Adipose tissue (tissue), 3 donors: Measurements from ENCODE around the gene RABL6. TPM values are rescaled to one million over a fixed set of nuclear protein-coding genes. Genes with fewer than 3 reads are reported as not detected.

Experiments
- H3K27ac ChIP-seq: one replicate; pipeline ENCODE4 v1.5.1; 2013; ENCODE audit warnings: low read depth, low read length
- WGBS, 3 donors: extraction: QIAGEN DNeasy Blood & Tissue Kit; methylation state at CpG; one replicate each; pipeline ENCODE4 v1.1.7; 2013; 5-methylcytosine and 5-hydroxymethylcytosine counted together
- polyA plus RNA-seq, 3 donors: library from polyadenylated mRNA; stranded (reverse); fragments of 200-250 nt; gene quantifications; one replicate each; pipeline ENCODE4 v1.2.3, GENCODE V29; 2013
- donor health status: healthy with polysubstance abuse.
- donor health status: Bipolar disorder and iron deficiency.
- donor health status: healthy.

The RABL6 gene
- polyA plus RNA-seq, 3 donors = 51.5 to 55.7 (median 54.4) TPM

DNA sequence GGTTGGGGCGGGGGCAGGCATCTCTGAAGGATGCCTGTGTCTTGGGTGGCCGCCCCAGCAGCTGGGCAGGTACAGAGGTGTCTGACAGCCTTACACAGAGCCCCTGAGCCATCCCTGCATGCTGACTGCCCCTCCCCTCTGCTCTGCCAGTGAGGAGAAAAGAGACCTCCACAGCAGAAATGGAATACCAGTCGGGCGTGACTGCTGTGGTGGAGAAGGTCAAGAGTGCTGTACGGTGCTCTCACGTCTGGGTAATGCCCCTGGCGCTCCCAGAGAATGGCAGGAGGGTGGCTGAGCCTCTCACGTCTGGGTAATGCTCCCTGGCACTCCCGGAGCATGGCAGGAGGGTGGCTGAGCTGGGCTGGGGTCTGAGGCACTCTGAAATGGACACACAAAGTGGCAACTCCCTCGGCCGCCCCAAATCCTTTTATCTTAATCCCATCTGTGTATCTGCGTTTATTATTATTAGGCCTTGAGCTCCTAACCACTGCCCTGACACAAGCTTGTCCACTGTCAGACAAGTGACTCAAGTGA is 2.5 kb upstream of the RABL6 start:
- 91 to 93% (median 92%) methylated on average over 12 of the region's 12 CpGs for WGBS, 3 donors

DNA sequence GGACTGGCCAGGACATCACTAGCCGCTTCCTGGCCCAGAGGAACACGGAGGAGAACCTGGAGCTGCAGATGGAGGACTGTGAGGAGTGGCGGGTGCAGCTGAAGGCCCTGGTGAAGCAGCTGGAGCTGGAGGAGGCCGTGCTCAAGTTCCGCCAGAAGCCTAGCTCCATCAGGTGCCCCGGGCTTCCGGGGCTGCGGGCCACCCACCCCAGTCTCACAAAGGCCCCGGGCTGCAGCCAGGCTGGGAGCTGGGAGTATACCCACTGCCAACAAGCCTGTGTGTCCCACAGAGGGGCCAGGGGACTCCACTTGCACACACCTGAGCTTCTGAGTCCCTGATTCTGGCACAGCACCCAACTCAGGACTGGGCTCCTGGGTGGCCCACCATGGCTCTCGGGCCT is 1.7 kb upstream of the RABL6 start:
- H3K27ac ChIP-seq = no peak overlapping the region
- 95 to 97% (median 95%) methylated on average over 10 of the region's 10 CpGs for WGBS, 3 donors

More for the DNA sequence above, 2.5 kb upstream of the RABL6 start:
- no peak overlapping the region for H3K27ac ChIP-seq

DNA sequence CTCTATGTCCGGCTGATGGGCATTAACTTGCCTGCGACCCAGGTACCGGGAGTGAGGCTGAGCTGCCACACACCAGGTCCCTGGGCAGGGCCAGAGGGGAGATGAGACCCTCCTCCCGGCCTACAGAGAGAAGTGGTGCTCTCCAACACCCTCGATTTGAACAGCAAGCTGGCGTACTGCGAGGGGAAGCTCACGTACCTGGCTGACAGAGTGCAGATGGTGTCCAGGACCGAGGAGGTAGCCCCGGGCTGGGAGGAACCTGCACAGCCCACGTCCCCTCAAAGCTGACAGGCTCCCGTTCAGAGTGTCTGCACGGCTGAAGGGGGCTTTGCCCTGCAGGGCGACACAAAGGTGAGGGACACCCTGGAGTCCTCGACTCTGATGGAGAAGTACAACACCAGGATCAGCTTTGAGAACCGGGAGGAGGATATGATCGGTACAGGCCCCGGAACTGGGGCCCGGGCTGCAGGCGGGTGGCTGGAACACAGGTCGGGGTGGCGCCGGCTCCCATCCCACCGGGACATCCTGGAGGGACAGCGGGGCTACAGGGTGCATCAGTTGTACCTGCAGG is 1.0 kb upstream of the RABL6 start:
- 66 to 74% (median 72%) methylated on average over 25 of the region's 25 CpGs for WGBS, 3 donors
- H3K27ac ChIP-seq = no peak overlapping the region

DNA sequence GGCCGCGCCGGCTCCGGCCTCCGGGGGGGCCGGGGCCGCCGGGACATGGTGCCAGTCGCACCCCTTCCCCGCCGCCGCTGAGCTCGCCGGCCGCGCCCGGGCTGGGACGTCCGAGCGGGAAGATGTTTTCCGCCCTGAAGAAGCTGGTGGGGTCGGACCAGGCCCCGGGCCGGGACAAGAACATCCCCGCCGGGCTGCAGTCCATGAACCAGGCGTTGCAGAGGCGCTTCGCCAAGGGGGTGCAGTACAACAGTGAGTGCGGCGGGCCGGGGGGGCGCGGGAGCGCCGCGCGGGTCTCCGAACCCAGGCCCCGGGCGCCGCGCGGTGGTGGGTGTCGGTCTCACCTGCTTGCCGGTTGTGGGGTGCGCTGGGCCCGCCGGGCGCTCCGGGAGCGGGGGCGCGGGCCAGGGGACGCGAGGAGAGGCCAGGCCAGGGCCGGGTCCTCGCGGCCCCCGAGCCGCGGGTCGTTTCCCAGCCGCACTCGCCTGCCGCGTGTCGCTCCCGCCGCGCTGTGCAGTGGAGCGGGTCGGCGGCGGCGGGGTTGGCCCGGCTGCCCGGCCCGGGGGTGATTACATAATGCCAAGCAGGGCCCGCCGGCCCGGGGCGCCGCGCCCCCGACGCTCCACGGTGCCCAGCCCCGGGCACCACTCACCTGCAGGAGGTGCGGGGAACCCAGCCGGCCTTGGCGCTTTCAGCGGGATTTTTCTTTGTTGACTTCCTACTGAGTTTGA is 492 bp downstream of the RABL6 start:
- 0 to 1% (median 0%) methylated on average over 70 to 93 of the region's 93 CpGs for WGBS, 3 donors
- H3K27ac ChIP-seq = no peak overlapping the region

DNA sequence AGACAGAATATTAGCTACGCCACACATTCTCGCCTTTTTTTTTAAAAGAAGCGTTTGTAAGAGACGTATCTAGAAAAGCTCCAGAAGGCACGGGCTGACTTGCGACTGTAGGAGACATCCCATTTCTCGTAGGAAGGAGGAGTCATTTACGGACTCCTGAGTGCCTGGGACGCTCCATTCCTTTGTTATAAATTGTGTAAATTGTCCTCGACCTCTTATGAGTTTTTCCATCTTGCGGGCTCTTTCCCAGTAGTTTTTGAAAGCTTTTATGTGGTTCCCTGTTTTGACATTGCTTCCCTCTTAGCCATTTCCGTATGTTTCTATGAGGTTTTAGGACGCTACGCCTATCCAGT is 1.0 kb downstream of the RABL6 start:
- H3K27ac ChIP-seq = no peak overlapping the region
- 4% methylated on average over 14 of the region's 14 CpGs for WGBS, 3 donors

DNA sequence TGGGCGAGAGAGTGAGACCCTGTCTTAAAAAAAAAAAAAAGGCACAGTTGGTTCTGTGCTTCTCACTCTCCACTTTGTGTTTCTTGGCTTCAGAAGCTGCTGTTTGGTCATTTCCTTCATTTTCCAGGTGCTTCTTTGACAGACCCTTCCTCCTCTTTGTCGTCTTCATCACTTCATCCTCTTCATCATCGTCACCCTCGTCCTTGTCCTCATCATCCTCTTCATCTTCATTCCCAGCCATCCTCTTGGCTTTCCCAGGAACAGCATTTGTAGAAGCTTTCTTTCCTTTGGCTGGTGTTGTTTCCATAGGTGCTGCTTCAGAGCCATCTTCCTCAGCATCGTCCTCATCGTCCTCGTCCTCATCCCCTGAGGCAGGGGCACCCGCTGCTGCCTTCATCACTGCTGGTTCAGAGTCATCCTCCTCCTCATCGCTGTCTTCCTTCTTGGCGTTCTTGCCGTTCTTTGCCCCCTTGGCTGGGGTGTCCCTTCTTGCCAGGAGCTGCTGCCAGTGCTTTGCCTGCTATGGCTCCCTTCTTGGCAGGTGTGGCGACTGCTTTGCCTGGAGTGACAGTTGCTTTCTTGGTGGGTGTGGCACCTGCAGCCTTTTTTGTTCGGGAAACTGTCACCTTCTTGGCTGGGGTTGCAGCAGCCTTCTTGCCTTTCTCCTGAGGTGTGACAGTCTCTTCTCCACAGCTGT is 7.1 kb downstream of the RABL6 start:
- 93 to 94% (median 93%) methylated on average over 13 of the region's 13 CpGs for WGBS, 3 donors

DNA sequence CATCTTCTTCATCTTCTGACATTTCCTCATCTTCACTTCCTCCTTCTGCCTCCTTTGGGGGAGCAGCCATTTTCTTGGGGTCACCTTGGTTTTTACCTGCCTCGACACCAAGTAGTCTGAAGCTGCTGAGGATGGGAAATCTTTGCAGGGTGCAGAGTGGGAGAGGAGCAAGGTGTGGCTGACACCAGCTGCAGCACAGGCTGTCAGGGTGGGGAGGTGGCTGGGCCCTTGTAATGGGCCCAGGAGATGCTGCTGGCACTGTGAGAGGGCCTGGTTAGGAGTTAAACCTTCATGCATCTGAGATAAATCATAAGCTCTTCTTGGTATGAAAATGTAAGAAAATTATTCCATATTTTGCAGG is 7.7 kb downstream of the RABL6 start:
- WGBS, 3 donors = 0 to 56% (median 0%) methylated on average over 1 of the region's 1 CpG
- no peak overlapping the region for H3K27ac ChIP-seq

More for the DNA sequence above, 7.1 kb downstream of the RABL6 start:
- H3K27ac ChIP-seq = no peak overlapping the region

DNA sequence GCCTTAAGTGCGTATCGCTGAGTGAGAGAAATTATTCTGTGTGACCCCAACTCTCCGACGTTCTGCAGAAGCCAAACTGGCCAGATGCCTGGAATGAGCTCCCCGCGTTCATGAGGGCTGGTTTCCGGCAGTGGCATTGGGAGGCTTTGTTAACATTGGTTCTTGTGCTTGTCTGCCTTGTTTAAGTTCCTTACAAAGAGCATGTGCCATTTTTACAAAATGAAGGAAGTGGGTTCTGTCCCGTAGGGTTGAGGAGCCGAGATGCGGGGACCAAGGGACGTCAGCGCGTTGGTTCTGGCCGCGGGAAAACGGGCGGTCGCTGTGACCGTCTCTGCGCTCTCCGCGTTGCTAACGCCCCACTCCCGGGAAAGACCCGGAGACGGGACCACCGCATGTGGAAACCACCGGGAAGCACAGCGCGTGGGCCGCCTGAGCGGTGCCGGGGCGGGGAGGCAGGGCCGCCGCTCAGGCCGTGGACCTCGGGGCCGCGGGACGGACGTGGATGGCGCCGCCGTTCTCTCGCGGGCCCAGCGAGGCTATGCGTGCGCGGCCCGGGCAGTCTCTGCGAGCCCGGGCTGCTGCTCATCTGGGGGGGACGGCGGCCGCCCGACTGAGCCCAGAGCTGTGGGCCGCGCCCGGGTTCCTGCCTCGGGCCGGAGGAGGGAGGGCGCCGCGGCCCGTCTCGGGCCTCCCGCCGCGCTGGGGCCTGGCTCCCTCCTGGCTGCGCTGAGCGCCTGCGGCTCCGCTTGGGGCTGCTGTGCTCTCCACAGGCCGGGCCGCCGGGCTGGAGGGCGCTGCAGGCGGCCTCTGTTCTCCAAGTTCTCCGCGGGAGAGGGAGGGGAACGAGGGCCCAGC is 13.4 kb downstream of the RABL6 start:
- 22 to 56% (median 31%) methylated on average over 58 to 83 of the region's 83 CpGs for WGBS, 3 donors
- no peak overlapping the region for H3K27ac ChIP-seq

DNA sequence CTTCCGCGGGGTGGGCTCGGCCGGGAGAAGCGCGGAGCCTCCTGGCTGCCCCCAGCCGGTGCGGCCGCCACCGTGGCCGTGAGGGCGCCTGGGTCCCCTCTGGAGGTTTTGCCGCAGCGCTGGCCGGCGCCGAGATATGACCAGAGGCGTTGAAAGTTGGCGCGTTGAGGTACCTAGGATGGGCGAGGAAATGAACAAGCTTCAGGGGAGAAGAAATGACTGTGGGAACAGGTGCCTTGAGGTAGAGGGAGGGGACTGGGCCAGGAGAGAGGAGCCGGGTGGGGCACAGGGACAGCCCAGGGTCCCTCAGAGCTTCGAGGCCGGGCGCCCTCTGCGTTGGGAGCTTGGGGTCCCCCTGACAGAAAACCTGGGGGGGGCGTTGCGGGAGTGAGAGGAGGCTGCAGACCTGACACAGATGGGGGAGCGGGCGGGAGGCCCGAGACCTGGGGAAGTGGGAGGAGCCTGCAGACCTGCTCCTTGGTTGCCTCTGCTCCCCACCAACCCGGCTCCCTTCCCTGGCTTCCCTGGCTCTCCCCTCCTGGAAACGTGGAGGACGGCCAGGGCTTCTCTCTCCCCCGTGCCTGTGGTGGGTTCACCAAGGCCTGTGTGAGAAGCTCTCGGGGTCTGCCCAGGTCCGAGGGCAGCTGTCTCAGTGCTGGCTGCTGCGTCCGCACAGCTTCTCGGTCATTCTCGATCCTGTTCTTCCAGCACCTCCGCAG is 14.2 kb downstream of the RABL6 start:
- 73 to 80% (median 74%) methylated on average over 32 to 42 of the region's 42 CpGs for WGBS, 3 donors
- H3K27ac ChIP-seq = no peak overlapping the region

DNA sequence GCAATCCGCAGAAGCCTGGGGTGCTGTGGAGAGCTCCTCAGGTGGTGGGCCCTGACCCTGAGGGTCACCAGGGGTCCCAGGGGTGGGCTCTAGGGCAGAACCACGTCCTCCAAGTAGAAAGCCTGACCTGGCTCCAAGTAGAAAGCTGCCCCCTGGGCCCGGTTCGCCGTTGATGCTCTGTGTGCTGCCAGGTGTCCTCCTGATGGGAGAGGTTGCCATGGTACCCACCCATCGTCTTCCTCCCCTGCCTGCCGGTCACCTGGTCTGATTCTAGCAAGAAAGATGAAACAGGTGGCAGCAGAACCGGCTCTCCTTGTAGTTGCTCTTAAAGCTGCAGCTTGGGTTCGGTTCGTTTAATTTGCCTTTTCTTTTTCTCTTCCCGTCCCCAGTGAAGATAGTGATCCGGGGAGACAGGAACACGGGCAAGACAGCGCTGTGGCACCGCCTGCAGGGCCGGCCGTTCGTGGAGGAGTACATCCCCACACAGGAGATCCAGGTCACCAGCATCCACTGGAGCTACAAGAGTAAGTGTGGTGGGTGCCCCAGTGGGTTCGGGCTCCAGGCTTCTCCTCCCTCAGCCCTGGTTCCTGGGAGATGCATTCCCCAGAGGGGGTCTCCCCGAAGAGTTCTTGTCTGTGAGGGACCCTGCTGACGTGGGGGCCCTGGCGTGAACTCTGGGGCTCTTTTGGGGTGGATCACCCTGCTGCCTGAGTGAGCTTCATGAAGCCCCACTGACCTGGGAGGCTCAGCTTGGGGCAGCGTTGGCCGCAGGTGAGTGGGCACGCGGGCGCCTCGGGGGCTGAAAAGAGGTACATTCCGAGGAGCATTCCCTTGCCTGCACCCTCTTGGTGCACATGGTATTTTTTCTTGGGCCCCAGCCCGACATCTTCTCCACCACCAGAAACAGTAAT is 15.6 kb downstream of the RABL6 start:
- 80 to 92% (median 91%) methylated on average over 29 to 30 of the region's 30 CpGs for WGBS, 3 donors
- H3K27ac ChIP-seq = no peak overlapping the region

DNA sequence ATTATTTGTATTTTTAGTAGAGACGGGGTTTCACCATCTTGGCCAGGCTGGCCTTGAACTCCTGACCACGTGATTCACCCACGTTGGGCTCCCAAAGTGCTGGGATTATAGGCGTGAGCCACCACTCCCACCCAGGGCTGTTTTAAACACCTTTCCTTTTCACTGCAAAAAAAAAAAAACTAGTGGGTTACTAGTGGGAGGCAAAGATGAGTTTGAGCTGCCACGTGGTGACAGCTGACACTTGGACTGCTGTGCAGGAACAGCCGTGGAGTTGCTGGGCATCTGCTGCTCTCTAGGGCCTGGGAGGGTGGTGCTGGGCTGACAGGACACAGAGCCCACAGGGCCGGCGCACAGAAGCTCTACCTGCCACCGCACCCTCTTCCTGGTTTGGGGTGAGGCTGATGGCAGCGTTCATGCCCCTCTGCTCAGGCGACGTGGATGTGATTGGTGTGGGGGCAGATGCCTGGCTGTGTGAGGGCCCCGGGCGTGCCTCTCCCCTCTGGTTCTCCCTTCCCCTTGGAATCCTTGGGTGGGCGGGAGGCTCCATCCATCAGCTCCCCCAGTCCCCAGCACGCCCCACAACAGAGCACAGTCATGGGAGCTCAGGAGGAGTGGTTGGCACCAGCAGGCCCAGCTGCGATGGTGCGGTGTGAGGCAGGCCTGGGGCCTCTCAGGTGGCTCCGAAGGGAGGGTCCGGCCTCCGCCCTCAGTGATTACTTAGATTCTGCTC is 16.9 kb downstream of the RABL6 start:
- 87 to 92% (median 92%) methylated on average over 21 of the region's 21 CpGs for WGBS, 3 donors
- H3K27ac ChIP-seq = no peak overlapping the region

DNA sequence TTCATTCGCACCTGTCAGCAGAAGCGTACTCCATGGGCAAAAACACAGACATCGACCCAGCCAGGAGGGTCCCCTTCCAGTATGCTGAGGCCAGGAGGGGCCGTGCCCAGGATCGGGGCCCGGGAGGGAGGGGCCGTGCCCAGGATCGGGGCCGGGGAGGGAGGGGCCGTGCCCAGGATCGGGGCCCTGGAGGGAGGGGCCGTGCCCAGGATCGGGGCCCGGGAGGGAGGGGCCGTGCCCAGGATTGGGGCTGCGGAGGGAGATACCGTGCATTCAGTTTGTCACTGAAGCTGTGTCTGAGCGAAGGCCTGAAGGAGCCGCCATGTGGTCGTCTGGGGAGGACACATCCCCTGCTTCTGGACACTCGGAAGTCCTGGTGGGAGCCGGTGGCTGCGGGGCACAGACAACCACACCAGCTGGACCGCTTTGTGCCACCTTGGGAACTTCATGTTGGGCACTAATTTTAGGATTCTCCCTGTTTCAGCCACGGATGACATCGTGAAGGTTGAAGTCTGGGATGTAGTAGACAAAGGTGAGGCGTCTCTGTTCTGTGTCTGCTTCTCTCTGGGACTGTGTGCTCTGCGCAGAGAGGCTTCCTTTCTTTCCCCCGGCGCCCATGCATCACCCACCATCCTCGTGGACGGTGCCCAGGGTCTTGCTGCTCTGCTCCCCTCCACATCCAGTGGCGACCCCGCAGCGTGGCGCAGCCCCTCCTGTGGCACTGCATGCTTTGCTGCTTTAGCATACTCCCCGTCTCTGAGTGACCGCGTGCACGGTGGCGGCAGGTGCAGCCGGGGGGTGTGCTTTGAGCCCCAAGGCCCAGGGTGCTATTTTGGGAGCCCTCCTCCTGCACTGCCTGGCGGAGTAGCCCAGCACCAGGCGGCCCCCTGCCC is 17.8 kb downstream of the RABL6 start:
- H3K27ac ChIP-seq = no peak overlapping the region
- 91 to 94% (median 93%) methylated on average over 44 of the region's 44 CpGs for WGBS, 3 donors

DNA sequence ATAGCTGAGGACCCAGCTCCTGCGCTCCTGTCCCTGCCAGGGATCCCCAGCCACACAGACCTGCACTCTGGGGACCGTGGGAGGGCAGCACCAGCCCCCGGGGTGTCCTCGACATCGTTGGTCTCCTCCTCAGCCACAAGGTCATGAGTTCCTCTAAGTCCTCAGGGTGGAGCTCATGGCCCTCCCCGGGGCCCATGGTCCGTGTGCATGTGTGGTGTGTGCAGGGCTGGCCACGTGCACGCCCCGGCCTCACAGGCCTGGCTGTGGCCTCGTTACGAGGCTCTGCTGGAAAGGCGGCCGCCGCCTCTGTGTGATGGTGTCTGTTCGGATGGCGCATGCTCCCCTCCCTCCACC is 18.4 kb downstream of the RABL6 start:
- WGBS, 3 donors = 90 to 96% (median 95%) methylated on average over 17 of the region's 17 CpGs
- no peak overlapping the region for H3K27ac ChIP-seq

DNA sequence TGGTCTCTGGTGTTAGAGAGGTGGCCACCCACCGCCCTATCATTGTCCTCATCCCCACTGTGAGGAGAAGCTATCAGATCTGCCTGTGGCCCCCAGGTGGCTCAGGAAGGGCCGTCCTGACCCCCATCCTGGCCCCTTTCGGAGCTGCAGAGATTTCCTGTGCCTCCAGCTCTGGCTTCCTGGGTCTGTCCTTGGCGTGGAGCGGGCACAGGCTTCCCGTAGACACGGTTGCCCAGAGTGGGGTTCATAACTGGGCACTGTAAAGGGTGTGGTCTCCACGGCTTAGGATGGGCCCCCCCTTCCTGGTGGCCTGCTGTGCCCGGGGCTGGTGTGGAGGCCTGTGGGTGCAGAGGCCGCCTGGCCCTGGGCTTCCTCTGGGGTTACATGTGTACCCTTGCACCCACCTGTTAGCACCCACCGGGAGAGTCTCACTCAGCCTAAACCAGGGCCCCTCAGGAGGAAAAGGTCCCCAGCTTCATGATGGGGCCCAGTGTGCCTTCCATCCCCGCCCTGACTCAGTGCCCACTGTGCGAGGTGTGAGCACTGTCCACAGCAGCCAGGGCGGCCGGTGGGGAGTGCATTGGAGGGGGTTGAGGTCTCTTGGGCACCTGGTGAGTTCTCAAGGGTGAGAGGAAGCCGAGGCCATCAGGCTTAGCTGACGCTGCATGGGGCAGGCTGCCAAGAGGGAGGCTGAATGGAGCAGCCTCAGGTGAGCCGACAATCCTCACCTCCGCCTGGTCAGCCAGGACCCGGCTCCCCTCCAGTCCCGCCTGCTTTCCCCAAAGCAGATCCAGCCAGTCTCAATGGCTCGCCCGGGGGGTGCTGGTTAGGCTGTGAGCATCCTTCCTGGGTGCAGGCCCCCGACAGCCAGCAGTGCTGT is 19.2 kb downstream of the RABL6 start:
- no peak overlapping the region for H3K27ac ChIP-seq
- WGBS, 3 donors = 46 to 91% (median 89%) methylated on average over 24 of the region's 24 CpGs
